ENCODE data around the gene ZNF609.

- TF ChIP-seq EP300 (IDR thresholded peaks at IDR 0.05) (no peak), CTCF (IDR thresholded peaks at IDR 0.05) (no peak), POLR2AphosphoS5 (IDR thresholded peaks at IDR 0.05) (peak; percentile 38), POLR2A (IDR thresholded peaks at IDR 0.05) (no peak)
Measured at GRCh38 chr15:64430000-64430735, 30.2 kb upstream of the ZNF609 start.

Measured in gastroesophageal sphincter (tissue), 3 donors.